Activated T-cell treated with anti-CD3 and anti-CD28 coated beads for 24 hours (primary cell): ENCODE results near the gene OTULINL.
"Not testable (repeated sequence)": the region's sequence is repeated elsewhere in the genome, so short reads cannot be mapped to it uniquely, and the experiment has no call there.

Experiments used
- DNase-seq: peaks from one replicate; pipeline ENCODE4 v3.0.0-alpha.2; 2020; ENCODE audit warnings: low read depth

The OTULINL gene

DNA sequence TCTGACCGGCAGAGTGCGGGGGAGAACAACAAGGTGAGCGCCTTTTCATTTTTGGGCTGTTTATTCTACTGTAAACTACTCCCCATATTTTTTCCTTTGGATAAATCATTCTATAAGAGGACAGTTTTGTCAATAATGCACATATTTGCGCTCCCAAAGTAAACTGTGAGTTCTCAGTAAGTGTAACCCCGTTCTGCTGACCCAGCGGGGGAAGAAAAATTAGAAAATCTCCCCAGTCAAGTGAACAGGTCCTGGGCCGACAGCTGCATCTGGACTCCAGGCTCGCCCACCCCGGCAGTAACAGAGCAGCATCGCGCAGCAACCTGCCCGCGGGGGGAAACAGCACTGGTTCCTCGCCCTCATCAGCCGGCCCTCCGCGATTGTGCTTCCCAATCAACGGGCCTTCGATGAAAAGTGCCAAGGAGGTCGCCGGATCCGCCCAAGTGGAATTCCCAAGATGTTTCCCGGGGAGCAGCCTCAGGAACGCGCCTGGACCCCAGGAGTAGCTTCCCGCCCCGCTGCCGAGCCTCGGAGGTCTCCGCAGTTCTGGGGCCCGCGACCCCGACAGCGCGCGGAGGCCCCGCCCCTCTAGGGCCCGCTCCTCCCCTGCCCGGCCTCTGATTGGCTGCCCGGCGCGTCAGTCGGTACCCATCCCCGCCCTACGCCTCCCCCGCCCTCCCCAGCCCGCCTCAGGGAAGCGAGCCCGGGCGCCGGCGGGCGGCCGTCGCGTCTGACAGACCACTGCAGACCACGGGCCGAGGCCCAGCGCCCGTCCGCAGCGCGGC lies at the start of gene OTULINL:
Gene OTULINL, plus strand, starts transcription at position 687 of the 785 bp plus-strand sequence. CDS start 103 bp downstream, outside the sequence.
- DNase-seq = peak; percentile 84

DNA sequence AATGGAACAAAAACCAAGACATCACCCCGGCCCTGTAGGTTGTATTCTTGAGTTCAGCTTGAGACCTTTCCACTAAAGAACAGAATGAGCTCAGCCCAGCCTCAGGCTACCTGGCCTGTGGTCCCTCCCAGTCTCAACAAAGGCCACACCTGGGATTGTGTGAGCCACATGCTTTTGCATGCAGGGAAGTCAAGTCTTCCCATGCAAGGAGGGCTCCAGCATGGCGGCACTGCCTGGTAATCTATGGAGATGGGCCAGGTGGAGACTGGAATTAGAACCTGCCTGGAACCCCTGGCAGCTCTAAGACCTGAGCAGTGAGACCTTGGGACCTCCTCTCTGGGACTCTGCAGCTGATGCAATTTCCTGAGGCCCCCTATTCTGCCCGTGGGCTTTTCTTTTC lies 49.4 kb upstream of the OTULINL start:
- no peak for DNase-seq

DNA sequence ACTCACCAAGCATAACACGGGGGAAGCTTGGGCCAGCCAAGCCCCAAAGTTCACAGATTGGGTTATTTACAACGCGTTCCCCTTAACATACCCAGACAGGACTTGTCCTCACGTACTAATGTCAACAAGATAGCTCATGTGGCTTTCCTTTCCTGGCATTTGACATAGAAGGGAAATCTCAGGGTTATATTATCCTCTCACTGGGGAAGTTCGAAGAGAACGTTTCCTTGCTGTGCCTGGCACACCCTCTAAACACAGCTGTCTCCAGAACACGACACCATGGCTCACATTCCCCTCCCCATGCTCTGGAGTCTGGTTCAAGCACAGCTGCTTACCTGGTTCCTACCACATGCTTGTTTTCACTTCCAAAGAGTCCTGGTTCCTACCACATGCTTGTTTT lies 46.8 kb upstream of the OTULINL start:
- DNase-seq = no peak

DNA sequence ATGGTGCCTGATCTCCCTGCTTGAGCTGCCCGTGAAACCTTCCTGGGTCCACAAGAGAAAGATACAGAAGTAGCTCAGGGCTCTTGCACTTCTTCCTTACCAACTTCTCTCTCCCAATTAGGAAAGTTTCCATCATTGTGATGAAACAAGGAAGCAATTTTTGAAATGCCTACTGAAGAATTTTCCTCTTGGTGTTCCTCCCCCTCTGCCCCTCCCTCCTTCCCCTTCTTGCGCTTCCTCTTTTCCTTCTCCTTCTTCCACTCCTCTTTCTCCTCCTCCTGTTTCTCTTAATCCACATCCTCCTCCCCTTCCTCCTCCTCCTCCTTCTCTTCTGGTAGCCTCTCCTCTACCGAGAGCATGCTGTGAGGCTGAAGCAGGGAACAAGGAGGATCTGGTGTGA lies 36.3 kb upstream of the OTULINL start:
- no peak for DNase-seq

DNA sequence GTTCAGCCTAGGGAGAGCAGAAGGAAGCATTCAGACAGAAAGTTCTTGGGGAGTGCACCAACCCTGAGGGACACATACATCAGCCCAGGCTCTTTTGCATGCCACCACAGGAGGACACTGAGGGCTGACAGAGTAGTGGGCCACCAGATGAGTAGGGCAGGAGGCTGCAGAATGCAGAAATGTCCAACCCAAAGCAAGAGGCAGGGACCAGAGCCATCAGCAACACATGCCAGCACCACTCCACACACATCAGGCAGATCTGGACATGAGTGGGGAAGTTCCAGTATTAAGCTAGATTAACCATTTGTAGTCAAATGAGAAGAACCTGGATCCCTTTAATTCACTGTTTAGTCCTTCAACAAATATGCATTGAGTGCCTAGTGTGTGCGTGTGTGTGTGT lies 35.7 kb upstream of the OTULINL start:
- no peak for DNase-seq

DNA sequence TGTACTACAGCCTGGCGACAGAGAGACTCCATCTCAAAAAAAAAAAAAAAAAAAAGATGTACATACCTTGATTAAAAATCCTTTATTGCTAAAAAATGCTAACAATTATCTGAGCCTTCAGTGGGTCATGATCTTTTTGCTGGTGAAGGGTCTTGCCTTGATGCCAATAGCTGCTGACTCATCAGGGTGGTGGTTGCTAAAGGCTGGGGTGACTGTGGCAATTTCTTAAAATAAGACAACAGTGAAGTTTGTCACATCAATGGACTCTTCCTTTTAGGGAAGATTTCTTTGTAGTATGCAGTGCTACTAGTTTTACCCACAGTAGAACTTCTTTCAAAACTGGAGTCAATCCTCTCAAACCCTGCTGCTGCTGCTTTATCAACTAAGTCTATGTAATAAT lies 33.9 kb upstream of the OTULINL start:
- no peak for DNase-seq

DNA sequence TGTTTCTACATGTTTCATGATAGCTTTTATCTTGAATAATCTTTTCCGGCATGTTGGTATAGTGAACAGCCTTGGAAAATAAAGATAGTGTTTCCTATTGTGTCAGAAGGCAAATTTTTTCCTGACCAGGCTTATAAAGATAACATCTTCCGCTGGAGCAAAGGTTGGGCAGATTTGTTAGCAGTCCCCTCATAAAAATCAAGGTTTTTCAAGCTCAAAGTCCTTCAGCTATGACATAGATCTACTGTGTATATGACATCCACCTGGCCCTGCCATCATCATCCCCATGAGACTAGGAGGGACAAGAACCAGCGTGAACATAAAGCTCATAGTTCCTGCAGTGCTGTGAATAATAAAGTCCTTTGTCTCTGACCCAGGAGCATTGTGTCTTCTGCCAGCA lies 30.4 kb upstream of the OTULINL start:
- DNase-seq = no peak

DNA sequence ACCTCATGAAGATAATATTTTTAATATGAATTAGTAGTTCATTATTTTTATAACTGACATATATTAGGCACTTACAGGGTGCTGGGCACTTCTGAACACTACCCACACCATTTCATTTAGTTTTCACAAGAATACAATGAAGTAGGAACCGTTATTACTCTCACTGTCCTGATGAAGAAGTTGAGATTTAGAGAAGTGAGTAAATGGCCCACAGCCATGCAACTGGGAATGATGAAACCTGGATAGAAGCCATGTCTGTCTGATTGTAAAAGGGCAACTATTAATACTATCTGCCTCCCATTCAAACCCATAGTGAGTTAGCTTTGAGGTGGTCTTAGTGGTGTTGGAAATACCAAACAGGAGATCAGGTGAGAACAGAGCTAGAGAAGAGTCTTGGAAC lies 29.6 kb upstream of the OTULINL start:
- DNase-seq = no peak

DNA sequence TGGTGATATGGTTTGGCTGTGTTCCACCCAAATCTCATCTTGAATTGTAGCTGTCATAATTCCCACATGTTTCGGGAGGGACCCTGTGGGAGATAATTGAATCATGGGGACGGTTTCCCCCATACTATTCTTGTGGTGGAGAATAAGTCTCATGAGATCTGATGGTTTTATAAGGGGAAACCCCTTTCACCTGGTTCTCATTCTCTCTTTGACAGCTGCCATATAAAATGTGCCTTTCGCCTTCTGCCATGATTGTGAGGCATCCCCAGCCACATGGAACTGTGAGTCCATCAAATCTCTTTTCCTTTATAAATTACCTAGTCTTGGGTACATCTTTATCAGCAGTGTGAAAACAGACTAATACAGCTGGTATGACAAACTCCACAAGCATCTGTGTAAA lies 27.3 kb upstream of the OTULINL start:
- not testable (repeated sequence) for DNase-seq

DNA sequence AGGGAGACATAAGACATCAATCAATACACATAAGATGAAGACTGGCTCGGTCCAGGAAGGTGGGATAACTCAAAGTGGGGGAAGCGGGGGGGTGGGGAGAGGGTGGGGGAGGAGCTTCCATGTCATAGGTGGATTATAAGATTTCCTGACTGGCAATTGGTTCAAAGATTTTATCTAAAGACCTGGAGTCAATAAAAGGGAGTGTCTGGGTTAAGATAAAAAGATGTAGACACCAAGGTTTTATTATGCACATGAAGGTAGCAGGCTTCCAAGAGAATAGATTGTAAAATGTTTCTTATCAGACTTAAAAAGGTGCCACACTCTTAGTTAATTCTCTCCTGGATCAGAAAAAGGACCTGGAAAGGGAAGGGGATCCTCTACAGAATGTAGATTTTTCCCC lies 25.6 kb upstream of the OTULINL start:
- no peak for DNase-seq

DNA sequence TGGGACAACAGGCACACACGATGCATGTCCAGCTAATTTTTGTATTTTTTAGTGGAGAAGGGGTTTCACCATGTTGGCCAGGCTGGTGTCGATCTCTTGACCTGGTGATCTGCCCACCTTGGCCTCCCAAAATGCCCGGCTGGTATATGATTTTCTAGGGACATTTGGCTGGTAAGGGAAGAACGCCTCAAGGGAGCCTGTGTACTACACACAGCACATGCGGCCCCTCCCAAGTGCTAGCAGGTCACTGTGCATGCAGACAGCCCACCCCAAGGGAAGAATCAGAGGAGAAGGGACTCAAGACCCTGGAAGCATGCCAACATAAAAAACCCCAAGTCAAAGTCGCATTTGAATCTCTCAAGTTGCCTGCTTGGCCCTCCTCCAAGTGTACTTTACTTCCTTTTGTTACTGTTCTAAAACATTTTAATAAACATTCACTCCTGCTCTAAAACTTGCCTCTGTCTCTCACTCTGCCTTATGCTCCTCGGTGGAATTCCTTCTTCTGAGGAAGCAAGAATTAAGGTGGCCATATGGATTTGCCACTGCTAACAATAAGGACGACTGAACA lies 24.3 kb upstream of the OTULINL start:
- DNase-seq = no peak

DNA sequence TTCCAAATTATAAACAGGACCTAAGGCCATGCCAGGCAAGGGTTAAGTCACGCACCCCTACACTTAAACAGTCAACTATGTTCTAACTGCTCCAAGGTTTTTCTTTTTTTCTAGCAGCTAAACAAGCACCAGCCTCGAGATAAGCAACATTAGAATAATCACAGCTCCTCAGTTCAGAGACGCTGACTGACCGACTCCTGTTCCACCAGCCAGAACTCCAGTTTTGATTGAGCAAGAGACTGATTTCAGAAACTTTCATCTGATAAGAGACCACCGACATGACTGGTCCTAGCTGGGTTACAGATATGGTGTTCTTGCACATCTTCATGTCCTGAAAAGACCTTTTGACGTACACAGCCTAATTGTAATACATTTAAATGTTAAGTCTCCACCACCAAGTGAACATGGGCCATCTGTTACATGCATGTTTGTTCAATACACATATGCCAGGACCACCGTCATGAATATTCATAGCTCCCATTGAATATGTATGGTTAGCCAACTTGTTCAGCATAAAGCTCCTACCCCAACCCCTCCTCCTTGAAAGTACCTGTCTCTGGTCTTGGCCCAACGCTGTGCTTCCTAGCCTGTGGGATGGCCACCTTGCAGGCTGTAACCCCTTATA lies 23.7 kb upstream of the OTULINL start:
- DNase-seq = no peak

DNA sequence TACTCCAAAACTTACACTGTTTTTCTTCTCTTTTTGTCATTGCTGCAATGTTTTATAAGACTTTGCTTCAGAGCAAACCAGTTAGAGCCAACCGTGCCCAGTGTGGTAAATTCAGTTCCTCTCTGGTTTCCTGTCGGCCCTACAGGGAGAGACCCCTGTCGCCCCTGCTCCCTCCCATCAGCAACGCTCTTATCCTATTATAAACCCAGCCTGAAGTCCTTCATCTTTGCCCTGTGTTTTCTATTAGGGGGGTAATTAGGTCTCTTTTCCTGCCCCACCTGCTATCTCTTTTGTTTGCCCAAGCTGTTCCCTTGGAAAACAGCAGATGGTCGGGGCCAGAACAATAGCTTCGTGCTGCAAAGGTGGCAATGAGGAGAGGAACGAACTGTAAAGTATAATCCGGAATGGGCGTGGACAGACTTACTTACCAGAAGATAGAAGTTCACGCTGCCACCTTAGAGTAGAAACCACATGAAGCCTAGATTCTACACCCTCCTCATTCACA lies 21.4 kb upstream of the OTULINL start:
- no peak for DNase-seq

DNA sequence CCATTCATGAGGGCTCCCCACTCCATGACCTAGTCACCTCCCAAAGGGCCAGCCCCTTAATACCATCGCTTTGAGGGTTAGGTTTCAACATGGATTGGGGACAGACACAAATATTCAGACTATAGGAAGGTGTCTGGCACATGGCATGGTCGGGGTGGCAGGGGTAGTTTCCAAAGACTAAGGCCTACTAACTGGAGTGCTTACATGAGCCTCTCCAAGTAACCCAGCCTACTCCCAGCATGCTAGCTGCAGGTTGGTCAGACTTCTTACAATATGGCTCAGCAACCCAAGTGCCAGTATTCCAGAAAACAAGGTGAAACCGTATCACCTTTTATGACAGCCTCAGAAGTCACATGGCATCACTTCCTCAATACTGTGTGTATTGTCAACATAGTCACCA lies 19.9 kb upstream of the OTULINL start:
- DNase-seq = no peak

DNA sequence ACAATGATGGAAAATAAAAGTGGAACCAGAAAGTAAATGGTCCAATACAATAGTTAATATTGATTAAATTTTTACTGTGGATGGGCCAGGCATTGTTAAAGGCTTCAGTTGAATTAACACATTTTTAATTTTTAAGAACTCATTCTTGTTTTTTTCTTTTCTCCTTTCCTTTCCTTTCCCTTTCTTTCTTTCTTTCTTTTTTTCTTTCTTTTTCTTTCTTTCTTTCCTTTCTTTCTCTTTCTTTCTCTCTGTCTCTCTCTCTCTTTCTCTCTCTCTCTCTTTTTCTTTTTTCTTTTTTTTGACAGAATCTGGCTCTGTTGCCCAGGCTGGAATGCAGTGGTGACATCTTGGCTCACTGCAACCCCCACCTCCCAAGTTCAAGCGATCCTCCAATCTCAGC lies 13.3 kb upstream of the OTULINL start:
- DNase-seq = no peak

DNA sequence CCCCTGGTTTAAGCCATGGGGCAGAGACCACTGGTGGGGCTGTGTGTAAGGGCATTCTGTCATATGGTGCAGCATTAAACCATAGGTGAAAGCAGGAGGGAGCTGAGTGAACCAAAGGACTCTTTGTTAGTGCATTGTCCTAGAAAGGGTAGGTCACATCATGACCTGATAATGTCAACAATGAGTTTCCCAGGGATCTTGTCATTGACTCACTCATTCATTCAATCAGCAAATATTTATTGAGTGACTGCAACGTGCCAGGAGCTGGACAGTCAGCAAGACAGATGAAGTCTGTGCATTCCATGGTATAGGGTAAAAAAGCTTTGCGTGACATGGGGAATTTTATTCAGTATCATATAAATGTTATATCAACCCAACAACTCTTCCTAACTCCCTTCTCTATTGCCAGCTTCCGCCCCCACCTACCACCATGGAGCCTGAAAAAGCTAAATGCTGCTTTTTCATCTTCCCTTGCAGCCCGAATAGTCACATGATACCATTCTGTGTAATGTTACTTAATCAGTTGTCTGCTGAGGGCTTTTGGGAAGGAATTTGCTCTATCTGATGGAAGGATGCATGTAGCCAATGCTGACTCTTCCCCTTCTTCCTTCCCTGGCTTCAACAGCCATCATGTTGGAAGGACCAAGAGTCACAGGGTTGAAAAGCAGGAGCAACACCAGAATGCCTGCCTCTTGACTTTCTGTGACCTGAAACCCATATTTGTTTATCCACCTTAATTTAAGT lies 11.5 kb upstream of the OTULINL start:
- no peak for DNase-seq

DNA sequence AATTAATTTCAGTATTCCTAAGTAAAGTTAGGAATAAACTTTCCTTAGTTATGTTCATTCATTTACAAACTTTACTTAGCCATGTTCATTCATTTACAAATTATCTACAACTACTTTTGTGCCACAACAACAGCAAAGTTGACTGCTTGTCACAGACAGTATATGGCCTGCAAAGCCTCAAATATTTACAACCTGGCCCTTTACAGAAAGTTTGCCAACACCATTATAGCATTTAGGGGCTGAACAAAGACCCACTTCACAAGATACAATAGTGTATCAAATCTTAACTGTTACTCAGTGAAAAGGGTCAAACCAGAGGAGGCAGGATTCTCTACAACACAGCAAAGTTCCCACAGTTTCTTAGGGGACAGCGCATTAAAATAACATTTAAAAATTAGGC lies 9.7 kb upstream of the OTULINL start:
- DNase-seq = no peak

DNA sequence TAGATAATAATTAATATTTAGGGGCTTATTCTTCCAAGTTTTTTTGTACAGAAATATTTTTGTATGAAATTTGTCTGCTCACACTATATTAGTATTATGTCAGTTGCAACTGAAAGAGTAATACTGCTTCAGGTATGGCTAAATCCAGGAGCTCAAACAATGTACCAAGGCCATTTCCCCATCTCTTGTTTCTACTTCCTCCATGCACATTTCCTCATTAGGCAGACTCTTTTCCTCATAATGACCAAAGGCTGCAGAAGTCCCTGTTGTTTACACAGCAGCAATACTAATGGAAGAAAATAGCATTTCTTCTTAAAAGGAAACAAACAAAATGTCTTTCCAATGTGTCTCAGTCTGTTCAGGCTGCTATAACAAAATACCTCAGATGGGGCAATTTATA lies 9.2 kb upstream of the OTULINL start:
- no peak for DNase-seq

DNA sequence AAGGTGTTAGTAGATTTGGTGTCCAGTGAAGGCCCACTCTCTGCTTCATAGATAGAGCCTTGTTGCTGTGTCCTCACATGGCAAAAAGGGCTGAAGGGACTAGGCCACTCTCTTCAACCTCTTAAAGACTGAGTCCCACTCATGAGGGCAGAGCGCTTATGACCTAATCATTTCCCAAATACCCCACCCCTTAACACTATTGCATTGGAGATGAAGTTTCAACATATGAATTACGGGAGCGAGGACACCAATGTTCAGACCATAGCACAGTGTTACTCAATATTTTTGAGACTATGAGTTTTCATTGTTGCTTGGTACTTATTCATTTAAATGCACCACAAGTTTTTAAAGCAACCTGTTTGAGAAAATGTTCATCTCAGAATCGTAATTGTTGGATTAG lies 8.8 kb upstream of the OTULINL start:
- no peak for DNase-seq

DNA sequence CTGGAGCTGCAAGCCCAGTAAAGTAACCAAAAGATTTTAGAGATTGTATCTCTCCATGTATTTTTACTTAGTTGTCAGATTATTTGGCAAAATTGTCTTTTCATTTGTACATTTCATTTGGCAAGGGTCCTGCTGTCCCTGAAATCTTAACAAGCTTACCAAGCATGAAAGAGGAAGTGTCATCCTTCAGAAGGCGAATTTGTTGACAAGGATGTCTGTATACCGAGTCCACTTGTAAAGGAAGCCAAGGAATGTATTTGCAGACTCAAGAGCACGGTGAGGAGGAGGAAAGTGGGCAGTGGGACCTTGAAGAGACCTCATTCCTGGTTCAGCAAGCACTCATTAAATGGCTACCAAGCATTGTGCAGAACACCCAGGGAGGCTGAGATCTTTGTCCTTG lies 7.5 kb upstream of the OTULINL start:
- DNase-seq = no peak

DNA sequence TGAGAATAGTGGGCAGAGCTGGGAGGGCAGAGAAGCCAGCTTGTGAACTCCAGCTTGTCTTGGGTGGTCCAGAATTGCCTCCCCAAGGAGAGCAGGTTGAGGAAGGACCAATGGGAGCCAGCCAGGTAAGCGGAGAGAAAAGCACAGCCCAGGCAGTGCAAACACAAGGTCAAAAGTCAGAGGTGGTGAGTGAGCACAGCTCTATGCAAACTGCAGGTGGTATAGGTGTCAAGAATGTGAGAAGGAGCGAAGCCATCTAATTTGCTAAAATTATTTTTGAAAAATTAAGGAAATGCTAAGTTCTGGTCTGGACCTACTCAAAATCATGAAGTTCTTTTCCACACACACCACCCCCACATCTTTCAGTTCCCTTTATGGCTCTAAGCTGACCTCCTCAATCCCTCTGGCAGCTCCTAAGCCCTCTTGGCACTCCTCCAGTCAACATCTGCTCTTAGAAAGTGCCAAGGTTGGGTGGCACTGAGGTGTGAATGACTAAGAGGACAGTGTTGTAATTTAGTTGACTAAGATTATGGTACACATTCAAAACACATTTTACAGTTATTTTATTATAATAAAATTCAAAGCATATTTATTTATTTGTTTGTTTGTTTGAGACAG lies 6.6 kb upstream of the OTULINL start:
- DNase-seq = no peak

DNA sequence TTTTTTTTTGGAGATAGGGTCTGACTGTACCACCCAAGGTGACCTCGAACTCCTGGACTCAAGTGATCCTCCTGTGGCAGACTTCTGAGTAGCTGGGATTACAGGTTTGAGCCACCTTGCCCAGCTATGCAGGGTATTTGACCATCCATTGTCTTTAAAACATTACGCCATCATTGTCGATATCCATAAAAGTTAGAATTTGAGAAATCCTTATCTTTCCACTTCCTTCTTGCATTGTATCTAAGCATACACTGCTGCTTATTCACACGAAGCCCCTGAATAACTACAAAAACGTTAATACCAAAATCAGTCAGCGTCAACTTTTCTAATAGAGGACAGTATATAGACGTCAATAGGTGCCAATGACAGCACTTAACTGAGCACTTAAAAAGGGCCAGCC lies 5.4 kb upstream of the OTULINL start:
- DNase-seq = no peak
